HepG2 (cell line): Measurements from ENCODE around the gene PDILT. TPM values are rescaled to one million over a fixed set of nuclear protein-coding genes. Genes with fewer than 3 reads are reported as not detected.

Experiments used
- ATAC-seq: fragments of 200-7000 bp; cut with Tn5 transposase; 3 replicates; pipeline ENCODE4 v1.9.1; 2020; ENCODE audit warnings: mild to moderate bottlenecking, moderate library complexity
- Bru-seq: library from RNA; stranded (reverse); fragments of 400-500 nt; gene quantifications from one replicate; lab custom pipeline; 2021; lab: Mats Ljungman, UMichigan
- BruChase-seq, 2 experiments: library from RNA; stranded (reverse); fragments of 400-500 nt; gene quantifications; one replicate each; lab custom pipeline; 2021; lab: Mats Ljungman, UMichigan
- BruUV-seq: library from RNA; stranded (reverse); fragments of 400-500 nt; replicated peaks from 2 replicates; lab custom pipeline; 2021; lab: Mats Ljungman, UMichigan
- CTCF ChIA-PET: fragments of 300-600 bp; formaldehyde crosslinking; extraction: SDS; loops from one replicate; lab custom pipeline; 2021; ENCODE audit warnings: low total read pairs, inconsistent platforms, low intra/inter-chr PET ratio; lab: Yijun Ruan, JAX
- POLR2A ChIA-PET: fragments of 350-600 bp; sonication (Branson Sonifier 250); formaldehyde crosslinking; loops from one replicate; lab custom pipeline; 2020; ENCODE audit warnings: antibody characterized with exemption, inconsistent platforms; lab: Yijun Ruan, JAX
- DNase-seq: peaks from one replicate; pipeline ENCODE4 v3.0.0-alpha.2; 2015; ENCODE audit warnings: low spot score
- FAIRE-seq: peaks from 3 replicates; lab custom pipeline; 2011; peaks lifted over from hg19 to GRCh38; lab: Jason Lieb, UNC
- H2AFZ ChIP-seq: one replicate; pipeline ENCODE4 v1.6.1; 2011; ENCODE audit warnings: low read length, inconsistent platforms
- H3K27ac ChIP-seq: fragments of 300-600 bp; 3 replicates; pipeline ENCODE4 v1.8.0; 2011; ENCODE audit warnings: mixed run types, mild to moderate bottlenecking, mixed read lengths, low read length, inconsistent platforms; ENCODE audit not compliant: insufficient read depth; ENCODE audit errors: extremely low read length
- H3K27me3 ChIP-seq, 2 experiments: fragments of 200-600 bp in 1 of 2; 2 replicates in 1 of 2; 3 replicates in 1 of 2; pipeline versions ENCODE4 v1.6.0 to v1.8.0; 2011; ENCODE audit warnings: low read length in 2 of 2, mild to moderate bottlenecking in 2 of 2, moderate library complexity in 2 of 2, inconsistent platforms in 1 of 2; ENCODE audit not compliant: insufficient read depth in 2 of 2, control insufficient read depth in 1 of 2
- H3K36me3 ChIP-seq, 2 experiments: fragments of 200-600 bp in 1 of 2; replicated peaks in 1 of 2; 2 replicates in 1 of 2; 3 replicates in 1 of 2; pipeline versions ENCODE4 v1.5.1 to v1.8.0; 2011; ENCODE audit warnings: low read length in 2 of 2, inconsistent platforms in 1 of 2; ENCODE audit not compliant: insufficient read depth in 2 of 2, control insufficient read depth in 1 of 2
- H3K4me1 ChIP-seq: 2 replicates; pipeline ENCODE4 v1.5.1; 2012; ENCODE audit warnings: low read length, inconsistent platforms; ENCODE audit not compliant: insufficient read depth
- H3K4me2 ChIP-seq: 2 replicates; pipeline ENCODE4 v1.6.0; 2011; ENCODE audit warnings: low read depth, low read length, inconsistent platforms
- H3K4me3 ChIP-seq, 3 experiments: fragments of 200-600 bp in 1 of 3; sonication (generic), shearing (Covaris generic) in 1 of 3; replicated peaks in 1 of 3; 2 replicates each; pipeline ENCODE4 v1.5.1; 2011 to 2016; ENCODE audit warnings: low read length in 3 of 3, inconsistent platforms in 2 of 3, low read depth in 2 of 3, mild to moderate bottlenecking in 2 of 3, control low read depth in 1 of 3, mixed read lengths in 1 of 3; ENCODE audit not compliant: insufficient read depth in 1 of 3
- H3K79me2 ChIP-seq: one replicate; pipeline ENCODE4 v1.6.1; 2011; ENCODE audit warnings: low read length, inconsistent platforms; ENCODE audit not compliant: insufficient read depth
- H3K9ac ChIP-seq: 2 replicates; pipeline ENCODE4 v1.6.0; 2011; ENCODE audit warnings: mild to moderate bottlenecking, low read depth, low read length, inconsistent platforms; ENCODE audit not compliant: insufficient read depth
- H3K9me3 ChIP-seq: 2 replicates; pipeline ENCODE4 v1.5.1; 2012; ENCODE audit warnings: mild to moderate bottlenecking, low read length
- H4K20me1 ChIP-seq: 2 replicates; pipeline ENCODE4 v1.6.0; 2011; ENCODE audit warnings: inconsistent platforms, mild to moderate bottlenecking, low read length, moderate library complexity; ENCODE audit not compliant: insufficient read depth
- FOSL1 ChIP-seq: sonication (generic); formaldehyde crosslinking; IDR thresholded peaks from 2 replicates; pipeline ENCODE4 v1.9.0; 2021; ENCODE audit warnings: missing genetic modification reagents, borderline replicate concordance
- PHF20 ChIP-seq: sonication (generic); formaldehyde crosslinking; IDR thresholded peaks from 2 replicates; pipeline ENCODE4 v1.5.0; 2020; ENCODE audit warnings: mild to moderate bottlenecking, missing genetic modification reagents
- ZNF546 ChIP-seq: sonication (generic); formaldehyde crosslinking; conservative IDR thresholded peaks from 2 replicates; pipeline ENCODE4 v1.8.1; 2023; ENCODE audit warnings: mild to moderate bottlenecking, missing genetic modification reagents
- WGBS: methylation state at CpG from one replicate; pipeline ENCODE4 v1.1.6; 2017; ENCODE audit warnings: low lambda C conversion rate; 5-methylcytosine and 5-hydroxymethylcytosine counted together
- in situ Hi-C: cut with HindIII; loops from 2 replicates; pipeline ENCODE4 v1.10.0; 2017; ENCODE audit warnings: low pct_unique_long_range_greater_than_20kb; ENCODE audit not compliant: extremely low pct_ligation_motif_present
- intact Hi-C: fragments of 100-400 bp; cut with micrococcal nuclease; formaldehyde crosslinking; loops from one replicate; pipeline ENCODE4 v1.10.0; 2022; ENCODE audit not compliant: unreplicated experiment
- long read RNA-seq, 2 experiments: library from RNA in 1 of 2; library from polyadenylated mRNA in 1 of 2; stranded (forward) in 1 of 2; unstranded in 1 of 2; transcript quantifications; one replicate each; pipeline ENCODE4 v2.0.0, GENCODE V29; 2019 to 2022
- polyA minus RNA-seq, 3 experiments: library from RNA; depleted of rRNA, polyadenylated mRNA; stranded (reverse); fragments of >200 nt; gene quantifications; 2 replicates each; pipeline ENCODE4 v1.2.3, GENCODE V29; 2011; ENCODE audit warnings: low replicate concordance in 1 of 3
- polyA plus RNA-seq, 8 experiments: library from polyadenylated mRNA; depleted of rRNA in 3 of 8; stranded (reverse) in 7 of 8; unstranded in 1 of 8; fragments of >200 nt; fragmentation: Illumina TruSeq in 4 of 8; extraction: Trizol in 4 of 8; gene quantifications; 2 replicates each; pipeline versions ENCODE4 v1.2.1 to v1.2.3, GENCODE V29; 2011 to 2016; ENCODE audit warnings: low read depth in 4 of 8, missing spikeins in 1 of 8, mixed read lengths in 1 of 8; ENCODE audit not compliant: insufficient read depth in 1 of 8
- total RNA-seq, 5 experiments: library from RNA; depleted of rRNA; stranded (reverse); fragments of >200 nt; fragmentation: Illumina TruSeq; extraction: Trizol; gene quantifications; 2 replicates each; pipeline ENCODE4 v1.2.3, GENCODE V29; 2016; ENCODE audit warnings: low read depth in 1 of 5

The PDILT gene
- total RNA-seq (2016; rRNA removed; fragmentation: Illumina TruSeq; extraction: Trizol) (not detected in 2 replicates), polyA plus RNA-seq (2011; rRNA removed) (0.12 TPM in 1 of 2 replicates, not detected in the other), polyA minus RNA-seq (2011; rRNA and poly(A)+ RNA removed; ENCODE audit: low replicate concordance) (0.10 TPM in 1 of 2 replicates, not detected in the other), Bru-seq, nascent RNA (percentile 15 among the genes with signal in this experiment), BruChase-seq, experiment 1, labeled RNA remaining after a 6-hour chase (percentile 3 among the genes with signal in this experiment), BruChase-seq, experiment 2, labeled RNA remaining after a 2-hour chase (percentile 5 among the genes with signal in this experiment)
- not detected in 2 replicates for total RNA-seq (2016; cell fraction: cytosol; rRNA removed; fragmentation: Illumina TruSeq; extraction: Trizol; ENCODE audit: low read depth)
- total RNA-seq (2016; cell fraction: insoluble cytoplasmic fraction; rRNA removed; fragmentation: Illumina TruSeq; extraction: Trizol) = not detected in 2 replicates
- total RNA-seq (2016; cell fraction: membrane; rRNA removed; fragmentation: Illumina TruSeq; extraction: Trizol) = not detected in 2 replicates
- total RNA-seq (2016; cell fraction: nucleus; rRNA removed; fragmentation: Illumina TruSeq; extraction: Trizol) = not detected in 2 replicates
- not detected in 2 replicates for polyA plus RNA-seq (2011; cell fraction: cytosol; rRNA removed)
- not detected in 2 replicates for polyA plus RNA-seq (2011; cell fraction: nucleus; rRNA removed)
- polyA plus RNA-seq (2012) = 0.07 and 0.16 TPM in 2 replicates
- polyA plus RNA-seq (2016; cell fraction: cytosol; fragmentation: Illumina TruSeq; extraction: Trizol; ENCODE audit: low read depth) = not detected in 2 replicates
- polyA plus RNA-seq (2016; cell fraction: insoluble cytoplasmic fraction; fragmentation: Illumina TruSeq; extraction: Trizol; ENCODE audit: low read depth) = not detected in 2 replicates
- polyA plus RNA-seq (2016; cell fraction: membrane; fragmentation: Illumina TruSeq; extraction: Trizol; ENCODE audit: low read depth) = not detected in 2 replicates
- polyA plus RNA-seq (2016; cell fraction: nucleus; fragmentation: Illumina TruSeq; extraction: Trizol; ENCODE audit: insufficient read depth, low read depth) = not detected in 2 replicates
- polyA minus RNA-seq (2011; cell fraction: cytosol; rRNA and poly(A)+ RNA removed) = not detected in 2 replicates
- polyA minus RNA-seq (2011; cell fraction: nucleus; rRNA and poly(A)+ RNA removed) = not detected in 2 replicates
- long read RNA-seq, experiment 1 = 0 reads
- long read RNA-seq, experiment 2 = 0 reads

GRCh38 chr16:20404637-20405036, at the start of gene PDILT:
TSS of gene PDILT (minus strand) at chr16:20404737. CDS start at chr16:20399300, 5,437 bp downstream.
- no peak for FAIRE-seq
- intact Hi-C loops (loop anchor here (10.0 kb wide), 1 partner anchor 140 kb away; no protein-coding TSS in a partner anchor), in situ Hi-C loops (no loop called here)
- Histone ChIP-seq H3K36me3 (no peaks in the 10 kb centered on the region), H3K9ac (no peak within 1 kb of the TSS), H3K79me2 (no peaks in the 10 kb centered on the region), H3K27ac (no peak within 1 kb of the TSS), H3K4me3 (no peak within 1 kb of the TSS), H3K9me3 (no peaks in the 10 kb centered on the region), H3K27me3 (0 out of 5 replicates have a peak, but pooled peaks cover 0 to 2% of the 10 kb centered on the region in 2 experiments), H3K4me2 (no peak within 1 kb of the TSS), H2AFZ (no peak within 1 kb of the TSS), H4K20me1 (no peaks in the 10 kb centered on the region), H3K4me1 (peaks cover 73% of the 10 kb centered on the region)
- CTCF ChIA-PET = no interaction called here
- no peak for ATAC-seq
- WGBS = 24% methylated on average over 2 of the region's 2 CpGs
- DNase-seq = no peak
- no TSS peak for BruUV-seq
- TF ChIP-seq FOSL1 (CRISPR knock-in tag) (no peak), ZNF546 (CRISPR knock-in tag) (no peak), PHF20 (CRISPR knock-in tag) (0 out of 2 replicates have a peak, but pooled peaks have one; percentile 19)
- POLR2A ChIA-PET = no interaction called here
